HCT116 (cell line): ENCODE results near the gene SH2D6. TPM values are rescaled to one million over a fixed set of nuclear protein-coding genes. Genes with fewer than 3 reads are reported as not detected.
"Not testable (repeated sequence)": the region's sequence is repeated elsewhere in the genome, so short reads cannot be mapped to it uniquely, and the experiment has no call there.

ENCODE experiments used
- ATAC-seq: fragments of 200-7000 bp; cut with Tn5 transposase; 2 replicates; pipeline ENCODE4 v1.9.1; 2020; ENCODE audit warnings: mild to moderate bottlenecking, moderate library complexity
- BruUV-seq: library from RNA; stranded (reverse); fragments of 400-500 nt; replicated peaks from 2 replicates; lab custom pipeline; 2021; lab: Mats Ljungman, UMichigan
- CTCF ChIA-PET: fragments of 300-600 bp; sonication (Branson Sonifier 250); formaldehyde crosslinking; loops from one replicate; lab custom pipeline; 2021; ENCODE audit warnings: antibody characterized with exemption; lab: Charles Lee
- POLR2A ChIA-PET: fragments of 300-600, 350-600 bp; sonication (Branson Sonifier 250); formaldehyde crosslinking; loops from one replicate; lab custom pipeline; 2021; ENCODE audit warnings: antibody characterized with exemption; lab: Charles Lee
- RAD21 ChIA-PET, 2 experiments: fragments of 300-600 bp; sonication (Branson Sonifier 250); formaldehyde crosslinking; loops; one replicate each; lab custom pipeline; 2023; ENCODE audit warnings: low total read pairs in 2 of 2; ENCODE audit not compliant: uncharacterized antibody in 2 of 2, unreplicated experiment in 2 of 2, low non-redundant PET in 1 of 2; lab: Charles Lee
- DNase-seq: peaks from one replicate; pipeline ENCODE4 v3.0.0-alpha.2; 2010; ENCODE audit warnings: low read depth, low spot score
- H2AFZ ChIP-seq: fragments of 200-600 bp; shearing (Covaris generic), sonication (generic); 2 replicates; pipeline ENCODE4 v1.6.1; 2017; ENCODE audit warnings: low read depth, mixed run types, mixed read lengths, antibody characterized with exemption, low read length; ENCODE audit not compliant: poor library complexity, severe bottlenecking
- H3K27ac ChIP-seq: 2 replicates; pipeline ENCODE4 v1.5.1; 2012; ENCODE audit warnings: low read depth, low read length
- H3K27me3 ChIP-seq: fragments of 200-600 bp; sonication (generic); 2 replicates; pipeline ENCODE4 v1.6.1; 2016; ENCODE audit warnings: mixed run types, low read length, mixed read lengths; ENCODE audit not compliant: insufficient read depth
- H3K36me3 ChIP-seq, 2 experiments: fragments of 200-500 bp in 1 of 2; fragments of 200-600 bp in 1 of 2; sonication (Bioruptor generic) in 1 of 2; sonication (generic) in 1 of 2; 2 replicates each; pipeline versions ENCODE4 v1.5.1 to v1.6.1; 2014 to 2016; ENCODE audit warnings: low read length in 2 of 2, inconsistent platforms in 1 of 2, mixed read lengths in 1 of 2, mixed run types in 1 of 2; ENCODE audit not compliant: insufficient read depth in 2 of 2, control insufficient read depth in 1 of 2
- H3K4me1 ChIP-seq, 2 experiments: fragments of 200-600 bp in 1 of 2; sonication (generic) in 1 of 2; 2 replicates each; pipeline versions ENCODE4 v1.5.1 to v1.6.1; 2012 to 2017; ENCODE audit warnings: low read length in 2 of 2, inconsistent platforms in 1 of 2, mild to moderate bottlenecking in 1 of 2, mixed read lengths in 1 of 2, mixed run types in 1 of 2, moderate library complexity in 1 of 2; ENCODE audit not compliant: insufficient read depth in 2 of 2, control insufficient read depth in 1 of 2
- H3K4me2 ChIP-seq: fragments of 200-600 bp; sonication (generic); 2 replicates; pipeline ENCODE4 v1.6.1; 2017; ENCODE audit warnings: mixed run types, low read length, mixed read lengths
- H3K4me3 ChIP-seq, 2 experiments: fragments of 200-600 bp in 1 of 2; sonication (generic) in 1 of 2; replicated peaks in 1 of 2; 2 replicates each; pipeline ENCODE4 v1.5.1; 2011 to 2016; ENCODE audit warnings: low read length in 2 of 2, control low read depth in 1 of 2, low read depth in 1 of 2, mild to moderate bottlenecking in 1 of 2, mixed read lengths in 1 of 2, mixed run types in 1 of 2
- H3K79me2 ChIP-seq: fragments of 200-600 bp; sonication (generic); 2 replicates; pipeline ENCODE4 v1.6.1; 2017; ENCODE audit warnings: mild to moderate bottlenecking, mixed run types, low read length, moderate library complexity, mixed read lengths; ENCODE audit not compliant: insufficient read depth
- H3K9ac ChIP-seq: fragments of 200-600 bp; sonication (generic); 2 replicates; pipeline ENCODE4 v1.6.1; 2016; ENCODE audit warnings: low read length, mixed read lengths
- H3K9me2 ChIP-seq: fragments of 200-600 bp; sonication (generic), shearing (Covaris generic); 2 replicates; pipeline ENCODE4 v1.6.1; 2017; ENCODE audit warnings: mixed run types, mild to moderate bottlenecking, moderate library complexity; ENCODE audit not compliant: insufficient read depth
- H3K9me3 ChIP-seq, 2 experiments: fragments of 200-500 bp in 1 of 2; fragments of 200-600 bp in 1 of 2; sonication (Bioruptor generic) in 1 of 2; sonication (generic) in 1 of 2; 2 replicates each; pipeline ENCODE4 v1.6.1; 2014 to 2017; ENCODE audit warnings: low read length in 2 of 2, mixed read lengths in 2 of 2, inconsistent platforms in 1 of 2, low read depth in 1 of 2, mild to moderate bottlenecking in 1 of 2, mixed run types in 1 of 2, moderate library complexity in 1 of 2; ENCODE audit not compliant: control insufficient read depth in 1 of 2, insufficient read depth in 1 of 2
- H4K20me1 ChIP-seq: fragments of 200-600 bp; sonication (generic), shearing (Covaris generic); 2 replicates; pipeline ENCODE4 v1.6.1; 2017; ENCODE audit warnings: mixed run types, mild to moderate bottlenecking, moderate library complexity; ENCODE audit not compliant: insufficient read depth
- CBX3 ChIP-seq: IDR thresholded peaks from 2 replicates; pipeline ENCODE4 v1.6.1; 2012; ENCODE audit warnings: low read depth
- CEBPB ChIP-seq: IDR thresholded peaks from 2 replicates; pipeline ENCODE4 v1.6.1; 2012; ENCODE audit warnings: low read depth
- ELF1 ChIP-seq: IDR thresholded peaks from 2 replicates; pipeline ENCODE4 v1.6.1; 2012; ENCODE audit warnings: low read depth, borderline replicate concordance
- EZH2phosphoT487 ChIP-seq: fragments of 200-600 bp; IDR thresholded peaks from 2 replicates; pipeline ENCODE4 v1.6.1; 2018; ENCODE audit warnings: antibody characterized with exemption, borderline replicate concordance
- FOSL1 ChIP-seq: IDR thresholded peaks from 2 replicates; pipeline ENCODE4 v1.6.1; 2012; ENCODE audit warnings: low read depth
- RAD21 ChIP-seq: IDR thresholded peaks from 2 replicates; pipeline ENCODE4 v1.6.1; 2012; ENCODE audit warnings: low read depth, mild to moderate bottlenecking
- ZFX ChIP-seq: fragments of 450-650 bp; IDR thresholded peaks from 2 replicates; pipeline ENCODE4 v1.6.1; 2017
- ZNF274 ChIP-seq: fragments of 200-500 bp; sonication (Bioruptor generic); IDR thresholded peaks from 2 replicates; pipeline ENCODE4 v1.6.1; 2014; ENCODE audit warnings: mild to moderate bottlenecking, low read depth, low read length, inconsistent platforms
- intact Hi-C: fragments of 100-400 bp; cut with micrococcal nuclease; formaldehyde crosslinking; loops from 2 replicates; pipeline ENCODE4 v1.10.0; 2022
- total RNA-seq: library from RNA; stranded (reverse); gene quantifications from one replicate; pipeline ENCODE4 v1.2.1, GENCODE V29; 2021; ENCODE audit not compliant: unreplicated experiment
- TF ChIP-seq, protein P1 (sequence below): IDR thresholded peaks from 2 replicates; pipeline ENCODE4 v1.6.1; 2012; ENCODE audit warnings: low read depth
- TF ChIP-seq, protein P2 (sequence below): IDR thresholded peaks from 2 replicates; pipeline ENCODE4 v1.6.1; 2011; ENCODE audit warnings: mild to moderate bottlenecking, low read length, moderate library complexity; ENCODE audit not compliant: insufficient replicate concordance; ENCODE audit errors: extremely low read depth

Gene SH2D6
- total RNA-seq, 1 experiment from 2014 or later: 2.7 TPM

DNA sequence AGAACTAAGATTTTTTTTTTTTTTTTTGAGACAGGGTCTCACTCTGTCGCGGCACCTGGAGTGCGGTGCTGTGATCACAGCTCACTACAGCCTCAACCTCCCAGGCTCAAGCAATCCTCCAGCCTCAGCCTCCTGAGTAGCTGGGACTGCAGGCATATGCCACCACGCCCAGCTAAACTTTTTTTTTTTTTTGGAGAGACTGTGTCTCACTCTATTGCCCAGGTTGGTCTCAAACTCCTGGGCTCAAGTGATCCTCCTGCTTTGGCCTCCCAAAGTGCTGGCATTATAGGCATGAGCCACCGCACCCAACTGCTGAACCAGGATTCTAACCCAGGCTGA lies 4.1 kb upstream of the SH2D6 start:
- peaks cover 50 to 71% of the 10 kb centered on the region in 2 experiments for H3K4me1 ChIP-seq
- CTCF ChIA-PET: interaction anchor here (0.9 to 2.0 kb wide), 3 partner anchors 125 to 138 kb away, joined by 3 to 10 read pairs (median 4); partner anchors contain the start of gene MAT2A
- peak overlapping the region; percentile 92 for H3K4me2 ChIP-seq

DNA sequence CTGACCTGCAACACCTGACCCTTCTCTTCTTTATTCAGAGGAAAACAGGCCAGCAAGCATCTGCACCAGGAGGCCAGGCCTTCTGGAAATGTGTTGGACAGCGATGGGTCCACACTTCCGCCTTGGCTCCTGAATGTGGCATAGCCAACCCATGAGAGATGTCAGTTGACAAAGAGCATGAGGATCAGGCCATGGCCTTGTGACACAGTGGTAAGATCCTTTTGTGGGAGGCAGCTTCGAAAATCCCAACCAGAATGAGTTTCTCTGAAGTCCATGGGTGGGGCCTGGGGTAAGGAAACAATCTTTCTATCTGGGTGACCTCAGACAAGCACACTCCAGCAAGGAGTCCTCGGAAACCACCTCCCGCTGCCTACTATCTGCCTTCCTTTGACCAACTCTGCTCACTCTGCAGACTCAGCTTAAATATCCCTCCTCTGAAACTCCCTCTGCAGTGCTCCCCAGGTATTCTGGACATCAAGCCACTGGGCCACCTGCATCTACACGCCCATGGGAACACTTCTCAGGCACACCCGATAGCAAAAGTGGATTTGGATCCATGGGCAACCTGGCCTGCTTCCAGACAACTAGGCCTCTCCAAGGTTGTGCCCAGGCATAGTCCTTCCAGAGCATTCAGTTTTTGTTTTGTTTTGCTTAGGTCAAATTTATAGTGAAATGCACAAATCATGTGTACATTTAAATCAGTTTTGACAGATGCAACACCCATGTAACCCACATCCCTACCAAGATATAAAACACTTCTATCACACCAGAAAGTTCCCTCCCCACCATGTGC lies 3.6 kb upstream of the SH2D6 start:
- Histone ChIP-seq H3K27ac (no peak overlapping the region), H3K4me1 (peaks cover 52 to 71% of the 10 kb centered on the region in 2 experiments), H3K9me2 (no peaks in the 10 kb centered on the region), H2AFZ (no peak overlapping the region), H3K4me2 (peak overlapping the region; percentile 92), H3K27me3 (no peaks in the 10 kb centered on the region), H3K9me3 (no peaks in the 10 kb centered on the region)
- intact Hi-C loops: loop anchor here (5.0 kb wide), 1 partner anchor 187 kb away; the partner anchor contains the start of gene TMEM150A
- CTCF ChIA-PET: interaction anchor here (1.8 to 2.0 kb wide), 2 partner anchors 124 to 137 kb away, joined by 4 to 10 read pairs; partner anchors contain the start of gene MAT2A
- POLR2A ChIA-PET: interaction anchor here (0.8 to 2.3 kb wide), 6 partner anchors 61 to 197 kb away, joined by 3 to 6 read pairs (median 4); partner anchors contain the start of genes C2orf68, ELMOD3, MAT2A and RETSAT
- TF ChIP-seq ELF1 (no peak), EZH2phosphoT487 (no peak), RAD21 (no peak), CEBPB (no peak), ZNF274 (no peak), ZFX (no peak), FOSL1 (no peak), CBX3 (no peak)
- TF ChIP-seq, protein P1, sequence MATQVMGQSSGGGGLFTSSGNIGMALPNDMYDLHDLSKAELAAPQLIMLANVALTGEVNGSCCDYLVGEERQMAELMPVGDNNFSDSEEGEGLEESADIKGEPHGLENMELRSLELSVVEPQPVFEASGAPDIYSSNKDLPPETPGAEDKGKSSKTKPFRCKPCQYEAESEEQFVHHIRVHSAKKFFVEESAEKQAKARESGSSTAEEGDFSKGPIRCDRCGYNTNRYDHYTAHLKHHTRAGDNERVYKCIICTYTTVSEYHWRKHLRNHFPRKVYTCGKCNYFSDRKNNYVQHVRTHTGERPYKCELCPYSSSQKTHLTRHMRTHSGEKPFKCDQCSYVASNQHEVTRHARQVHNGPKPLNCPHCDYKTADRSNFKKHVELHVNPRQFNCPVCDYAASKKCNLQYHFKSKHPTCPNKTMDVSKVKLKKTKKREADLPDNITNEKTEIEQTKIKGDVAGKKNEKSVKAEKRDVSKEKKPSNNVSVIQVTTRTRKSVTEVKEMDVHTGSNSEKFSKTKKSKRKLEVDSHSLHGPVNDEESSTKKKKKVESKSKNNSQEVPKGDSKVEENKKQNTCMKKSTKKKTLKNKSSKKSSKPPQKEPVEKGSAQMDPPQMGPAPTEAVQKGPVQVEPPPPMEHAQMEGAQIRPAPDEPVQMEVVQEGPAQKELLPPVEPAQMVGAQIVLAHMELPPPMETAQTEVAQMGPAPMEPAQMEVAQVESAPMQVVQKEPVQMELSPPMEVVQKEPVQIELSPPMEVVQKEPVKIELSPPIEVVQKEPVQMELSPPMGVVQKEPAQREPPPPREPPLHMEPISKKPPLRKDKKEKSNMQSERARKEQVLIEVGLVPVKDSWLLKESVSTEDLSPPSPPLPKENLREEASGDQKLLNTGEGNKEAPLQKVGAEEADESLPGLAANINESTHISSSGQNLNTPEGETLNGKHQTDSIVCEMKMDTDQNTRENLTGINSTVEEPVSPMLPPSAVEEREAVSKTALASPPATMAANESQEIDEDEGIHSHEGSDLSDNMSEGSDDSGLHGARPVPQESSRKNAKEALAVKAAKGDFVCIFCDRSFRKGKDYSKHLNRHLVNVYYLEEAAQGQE: no peak
- TF ChIP-seq, all 23 proteins: peak for 0
- no peak for ATAC-seq
- Histone ChIP-seq H3K9ac (peak overlapping the region; percentile 86), H4K20me1 (no peaks in the 10 kb centered on the region), H3K79me2 (peaks cover 30% of the 10 kb centered on the region), H3K36me3 (no peaks in the 10 kb centered on the region), H3K4me3 (no peak overlapping the region)
- RAD21 ChIA-PET: no interaction called here
- BruUV-seq: no TSS peak
- DNase-seq: no peak

More for the DNA sequence above, 4.1 kb upstream of the SH2D6 start:
- H3K9me2 ChIP-seq, RAD21 ChIA-PET, H3K27me3 ChIP-seq, ATAC-seq, BruUV-seq, H4K20me1 ChIP-seq, H3K9me3 ChIP-seq, DNase-seq, H2AFZ ChIP-seq, H3K36me3 ChIP-seq: not testable (repeated sequence)
- TF ChIP-seq, protein P2, sequence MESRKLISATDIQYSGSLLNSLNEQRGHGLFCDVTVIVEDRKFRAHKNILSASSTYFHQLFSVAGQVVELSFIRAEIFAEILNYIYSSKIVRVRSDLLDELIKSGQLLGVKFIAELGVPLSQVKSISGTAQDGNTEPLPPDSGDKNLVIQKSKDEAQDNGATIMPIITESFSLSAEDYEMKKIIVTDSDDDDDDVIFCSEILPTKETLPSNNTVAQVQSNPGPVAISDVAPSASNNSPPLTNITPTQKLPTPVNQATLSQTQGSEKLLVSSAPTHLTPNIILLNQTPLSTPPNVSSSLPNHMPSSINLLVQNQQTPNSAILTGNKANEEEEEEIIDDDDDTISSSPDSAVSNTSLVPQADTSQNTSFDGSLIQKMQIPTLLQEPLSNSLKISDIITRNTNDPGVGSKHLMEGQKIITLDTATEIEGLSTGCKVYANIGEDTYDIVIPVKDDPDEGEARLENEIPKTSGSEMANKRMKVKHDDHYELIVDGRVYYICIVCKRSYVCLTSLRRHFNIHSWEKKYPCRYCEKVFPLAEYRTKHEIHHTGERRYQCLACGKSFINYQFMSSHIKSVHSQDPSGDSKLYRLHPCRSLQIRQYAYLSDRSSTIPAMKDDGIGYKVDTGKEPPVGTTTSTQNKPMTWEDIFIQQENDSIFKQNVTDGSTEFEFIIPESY: peak; percentile 1
- POLR2A ChIA-PET: interaction anchor here (0.8 to 2.3 kb wide), 6 partner anchors 60 to 197 kb away, joined by 3 to 6 read pairs (median 4); partner anchors contain the start of genes C2orf68, ELMOD3, MAT2A and RETSAT
- Histone ChIP-seq H3K4me3 (peak overlapping the region; percentile 79 to 83), H3K79me2 (peaks cover 35% of the 10 kb centered on the region), H3K9ac (peak overlapping the region; percentile 86), H3K27ac (peak overlapping the region; percentile 81)
- intact Hi-C loops: loop anchor here (5.0 kb wide), 1 partner anchor 188 kb away; the partner anchor contains the start of gene TMEM150A
